Measurements from ENCODE around the gene SIMC1.
"Not testable (repeated sequence)": the region's sequence is repeated elsewhere in the genome, so short reads cannot be mapped to it uniquely, and the experiment has no call there.

SIMC1 gene

DNA sequence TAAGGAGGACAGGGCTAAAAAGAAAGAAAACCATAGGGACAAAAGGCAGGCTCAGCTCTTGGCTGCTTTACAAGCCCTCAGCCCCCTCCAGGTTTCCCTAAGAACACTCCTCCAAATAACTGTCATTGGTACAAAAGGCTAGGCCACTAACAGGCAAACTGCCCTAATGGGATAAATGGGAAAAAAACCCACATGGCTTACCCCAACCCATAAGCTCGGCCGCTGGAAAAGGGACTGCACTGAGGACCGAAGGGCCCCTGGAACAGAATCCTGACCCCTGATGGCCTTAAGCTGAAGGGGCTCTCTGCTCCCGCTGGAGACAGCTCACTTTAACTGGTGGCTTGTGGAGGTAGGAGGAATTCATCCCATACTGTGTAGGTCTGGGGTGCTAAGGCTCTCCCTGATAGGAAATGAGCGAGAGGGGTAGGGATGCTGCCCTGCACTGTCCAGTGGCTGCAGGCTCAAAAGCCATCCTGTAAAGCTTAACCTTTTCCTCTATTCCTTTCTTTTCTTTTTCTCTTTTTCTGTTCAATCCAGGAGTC is 21.0 kb upstream of the SIMC1 start:
- not testable (repeated sequence) for H3K27me3 ChIP-seq (ENCODE audit: insufficient read depth, low read depth, severe bottlenecking); H3K9me3 ChIP-seq (ENCODE audit: severe bottlenecking); H3K4me3 ChIP-seq (ENCODE audit: low read depth, low read length); H3K27ac ChIP-seq; DNase-seq; H3K36me3 ChIP-seq

DNA sequence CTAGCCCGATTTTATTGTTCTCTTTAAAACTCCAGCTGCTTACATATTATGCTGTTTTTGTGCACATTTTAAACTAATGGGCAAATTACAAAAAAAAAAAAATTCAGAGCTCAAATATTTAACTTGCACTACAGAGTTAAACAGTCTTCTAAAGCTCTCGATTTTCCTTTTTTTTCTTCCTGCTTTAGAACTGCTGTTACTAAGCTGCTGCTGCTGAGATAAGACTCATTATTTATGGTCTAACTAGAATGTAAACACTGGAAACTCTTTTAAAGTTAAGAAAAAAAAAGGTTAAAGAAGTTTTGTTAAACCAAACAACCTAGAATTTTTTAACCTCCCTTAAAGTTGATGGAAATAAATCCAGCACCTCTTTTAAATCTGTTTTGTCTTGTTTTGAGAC is 20.5 kb upstream of the SIMC1 start:
- H3K9me3 ChIP-seq (ENCODE audit: severe bottlenecking), result not testable (repeated sequence)

DNA sequence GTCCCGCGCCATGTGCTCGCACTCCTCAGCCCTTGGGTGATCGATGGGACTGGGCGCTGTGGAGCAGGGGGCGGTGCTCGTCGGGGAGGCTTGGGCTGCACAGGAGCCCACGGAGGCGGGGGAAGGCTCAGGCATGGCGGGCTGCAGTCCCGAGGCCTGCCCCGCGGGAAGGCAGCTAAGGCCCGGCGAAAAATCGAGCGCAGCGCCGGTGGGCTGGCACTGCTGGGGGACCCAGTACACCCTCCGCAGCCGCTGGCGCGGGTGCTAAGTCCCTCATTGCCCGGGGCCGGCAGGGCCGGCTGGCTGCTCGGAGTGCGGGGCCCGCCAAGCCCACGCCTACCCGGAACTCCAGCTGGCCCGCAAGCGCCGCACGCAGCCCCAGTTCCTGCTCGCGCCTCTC is 16.2 kb upstream of the SIMC1 start:
- not testable (repeated sequence) for H3K4me3 ChIP-seq (ENCODE audit: low read depth, low read length); H3K36me3 ChIP-seq; H3K27ac ChIP-seq; DNase-seq; H3K27me3 ChIP-seq (ENCODE audit: insufficient read depth, low read depth, severe bottlenecking); H3K9me3 ChIP-seq (ENCODE audit: severe bottlenecking)

More for the DNA sequence above, 20.5 kb upstream of the SIMC1 start:
- H3K27me3 ChIP-seq (ENCODE audit: insufficient read depth, low read depth, severe bottlenecking); H3K27ac ChIP-seq; H3K4me3 ChIP-seq (ENCODE audit: low read depth, low read length); DNase-seq; H3K36me3 ChIP-seq: not testable (repeated sequence)

DNA sequence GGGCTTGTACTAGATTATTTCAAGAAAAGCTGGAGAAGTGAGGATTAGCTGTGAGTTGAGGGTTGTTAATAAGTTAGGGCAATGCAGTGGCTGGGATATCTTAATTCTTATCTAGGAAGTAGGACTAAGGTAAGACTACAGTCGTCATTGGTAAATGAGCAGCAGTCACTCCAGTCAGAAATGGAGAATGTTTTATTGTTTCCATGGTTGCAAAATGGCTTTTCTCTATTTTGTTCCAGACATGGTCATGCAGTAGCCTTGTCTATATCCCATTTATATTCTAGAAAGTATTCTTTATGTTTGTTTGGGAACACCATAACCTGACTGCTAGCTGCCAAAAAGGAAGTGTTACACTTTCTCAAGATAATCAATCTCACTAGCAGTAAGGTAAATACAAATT is 9.9 kb upstream of the SIMC1 start:
- DNase-seq; H3K27me3 ChIP-seq (ENCODE audit: insufficient read depth, low read depth, severe bottlenecking); H3K27ac ChIP-seq; H3K9me3 ChIP-seq (ENCODE audit: severe bottlenecking); H3K4me3 ChIP-seq (ENCODE audit: low read depth, low read length); H3K36me3 ChIP-seq: not testable (repeated sequence)

DNA sequence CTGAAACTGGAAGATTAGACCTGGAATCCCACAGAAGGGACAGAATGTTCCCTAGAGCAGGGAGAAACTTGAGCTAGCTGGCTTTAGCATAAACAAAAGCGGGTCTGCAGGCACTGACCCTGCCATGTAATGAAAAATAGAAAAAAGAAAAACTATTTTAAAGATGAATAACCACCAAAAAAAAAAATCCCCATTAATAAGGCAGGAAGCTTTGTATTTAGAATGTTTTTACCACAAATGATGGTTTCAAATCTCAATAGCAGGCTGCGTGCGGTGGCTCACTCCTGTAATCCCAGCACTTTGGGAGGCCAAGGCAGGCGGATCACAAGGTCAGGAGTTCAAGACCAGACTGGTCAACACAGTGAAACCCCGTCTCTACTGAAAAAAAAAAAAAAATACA is 5.0 kb upstream of the SIMC1 start:
- not testable (repeated sequence) for H3K27ac ChIP-seq; H3K9me3 ChIP-seq (ENCODE audit: severe bottlenecking); DNase-seq; H3K4me3 ChIP-seq (ENCODE audit: low read depth, low read length); H3K36me3 ChIP-seq; H3K27me3 ChIP-seq (ENCODE audit: insufficient read depth, low read depth, severe bottlenecking)

DNA sequence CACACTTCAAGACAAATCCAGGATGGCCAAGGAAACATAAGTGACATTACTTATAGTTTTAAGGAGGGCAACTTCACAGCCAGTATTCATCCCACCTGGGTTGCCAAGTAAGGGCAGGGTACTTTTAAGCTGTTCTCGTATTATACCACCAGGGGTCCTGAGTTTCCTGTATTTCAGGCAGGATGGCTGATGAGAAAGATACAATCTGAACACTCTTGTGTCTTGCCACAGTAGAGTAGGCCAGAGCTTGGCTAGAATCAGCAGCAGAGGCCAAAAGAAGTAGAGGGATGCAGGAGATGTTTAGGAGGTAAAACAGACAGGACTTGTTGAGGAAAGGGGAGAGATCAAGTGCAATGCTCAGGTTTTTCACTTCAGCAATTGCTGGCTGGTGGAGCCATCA is 3.1 kb upstream of the SIMC1 start:
- H3K27me3 ChIP-seq (ENCODE audit: insufficient read depth, low read depth, severe bottlenecking); H3K36me3 ChIP-seq; H3K9me3 ChIP-seq (ENCODE audit: severe bottlenecking); H3K4me3 ChIP-seq (ENCODE audit: low read depth, low read length); H3K27ac ChIP-seq: not testable (repeated sequence)
- TF ChIP-seq, protein P1, sequence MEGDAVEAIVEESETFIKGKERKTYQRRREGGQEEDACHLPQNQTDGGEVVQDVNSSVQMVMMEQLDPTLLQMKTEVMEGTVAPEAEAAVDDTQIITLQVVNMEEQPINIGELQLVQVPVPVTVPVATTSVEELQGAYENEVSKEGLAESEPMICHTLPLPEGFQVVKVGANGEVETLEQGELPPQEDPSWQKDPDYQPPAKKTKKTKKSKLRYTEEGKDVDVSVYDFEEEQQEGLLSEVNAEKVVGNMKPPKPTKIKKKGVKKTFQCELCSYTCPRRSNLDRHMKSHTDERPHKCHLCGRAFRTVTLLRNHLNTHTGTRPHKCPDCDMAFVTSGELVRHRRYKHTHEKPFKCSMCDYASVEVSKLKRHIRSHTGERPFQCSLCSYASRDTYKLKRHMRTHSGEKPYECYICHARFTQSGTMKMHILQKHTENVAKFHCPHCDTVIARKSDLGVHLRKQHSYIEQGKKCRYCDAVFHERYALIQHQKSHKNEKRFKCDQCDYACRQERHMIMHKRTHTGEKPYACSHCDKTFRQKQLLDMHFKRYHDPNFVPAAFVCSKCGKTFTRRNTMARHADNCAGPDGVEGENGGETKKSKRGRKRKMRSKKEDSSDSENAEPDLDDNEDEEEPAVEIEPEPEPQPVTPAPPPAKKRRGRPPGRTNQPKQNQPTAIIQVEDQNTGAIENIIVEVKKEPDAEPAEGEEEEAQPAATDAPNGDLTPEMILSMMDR (IDR thresholded peaks at IDR 0.05; ENCODE audit: low read depth, low read length), result peak; percentile 32; the same call in 1 of the 2 replicates
- peak; percentile 35 for DNase-seq

DNA sequence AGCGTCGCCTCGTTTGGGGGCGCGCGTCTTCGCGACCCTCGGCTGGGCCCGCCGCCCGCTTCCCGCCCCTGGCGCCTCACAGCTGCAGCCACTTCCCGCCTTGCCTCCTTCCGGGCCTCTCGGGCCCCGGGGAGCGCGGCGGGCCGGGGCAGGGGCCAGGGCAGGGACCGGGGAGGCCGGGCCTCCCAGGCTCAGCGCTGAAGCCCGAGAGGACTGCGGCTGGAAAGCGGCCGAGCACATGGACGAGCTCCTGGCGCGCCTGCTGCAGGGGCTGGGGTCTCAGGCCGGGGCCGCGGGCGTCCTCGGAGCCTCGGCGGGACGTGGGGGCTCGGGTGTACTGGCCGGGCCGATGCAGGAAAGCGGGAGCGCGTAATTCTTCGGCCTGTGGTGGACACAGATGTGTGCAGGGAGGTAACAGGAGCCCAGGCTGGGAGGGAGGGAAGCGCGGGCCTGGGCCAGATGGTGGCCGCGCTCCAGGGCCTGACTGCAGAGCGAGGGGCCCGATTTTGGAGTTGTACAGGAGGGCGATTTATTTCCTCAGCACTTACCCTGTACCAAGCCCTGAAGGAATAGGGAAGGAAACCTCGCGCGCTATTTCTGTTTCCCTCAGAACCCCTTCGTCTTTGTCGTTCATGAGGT is 540 bp downstream of the SIMC1 start:
- not testable (repeated sequence) for H3K36me3 ChIP-seq; H3K27ac ChIP-seq; H3K4me3 ChIP-seq (ENCODE audit: low read depth, low read length); DNase-seq; H3K9me3 ChIP-seq (ENCODE audit: severe bottlenecking); H3K27me3 ChIP-seq (ENCODE audit: insufficient read depth, low read depth, severe bottlenecking)

DNA sequence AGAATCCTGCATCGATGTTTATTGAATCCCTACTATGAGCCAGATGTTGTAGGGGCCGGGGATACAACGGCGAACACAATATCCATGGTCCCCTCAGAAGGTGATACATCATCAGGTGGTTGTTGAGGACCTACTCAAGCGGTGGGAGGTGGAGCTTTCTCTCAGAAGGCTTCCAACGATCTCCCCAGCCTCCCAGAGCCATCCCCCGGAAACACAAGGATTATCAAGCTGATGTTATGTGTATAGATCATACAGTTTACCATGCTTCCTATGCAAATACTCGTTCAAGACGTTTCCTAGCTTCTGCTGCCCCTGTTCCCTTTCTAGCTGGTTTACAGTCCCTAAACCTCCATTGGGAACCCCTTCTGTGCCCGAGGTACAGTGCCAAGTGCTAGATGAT is 1.1 kb downstream of the SIMC1 start:
- not testable (repeated sequence) for H3K9me3 ChIP-seq (ENCODE audit: severe bottlenecking); H3K4me3 ChIP-seq (ENCODE audit: low read depth, low read length); H3K27me3 ChIP-seq (ENCODE audit: insufficient read depth, low read depth, severe bottlenecking); H3K27ac ChIP-seq; DNase-seq; H3K36me3 ChIP-seq

DNA sequence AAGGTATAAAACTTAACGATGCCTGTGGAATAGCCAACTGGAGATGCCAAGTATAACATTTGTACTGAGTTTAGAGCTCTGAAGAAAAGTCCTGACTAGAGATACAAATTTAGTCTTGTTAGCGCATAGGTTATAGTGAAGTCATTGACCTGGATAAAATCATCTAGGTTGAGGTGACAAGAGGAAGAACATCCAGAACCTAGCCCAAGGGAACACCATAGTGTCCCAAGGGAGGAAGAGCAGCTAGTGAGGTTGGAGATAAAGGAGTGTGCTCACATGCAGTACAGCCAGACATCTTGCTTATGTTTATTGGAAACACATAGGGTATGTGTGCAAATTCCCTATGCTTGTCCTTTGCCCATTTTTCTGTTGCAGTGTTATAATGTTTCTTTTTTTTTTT is 6.1 kb downstream of the SIMC1 start:
- H3K9me3 ChIP-seq (ENCODE audit: severe bottlenecking); H3K4me3 ChIP-seq (ENCODE audit: low read depth, low read length); H3K27ac ChIP-seq; DNase-seq; H3K27me3 ChIP-seq (ENCODE audit: insufficient read depth, low read depth, severe bottlenecking); H3K36me3 ChIP-seq: not testable (repeated sequence)

DNA sequence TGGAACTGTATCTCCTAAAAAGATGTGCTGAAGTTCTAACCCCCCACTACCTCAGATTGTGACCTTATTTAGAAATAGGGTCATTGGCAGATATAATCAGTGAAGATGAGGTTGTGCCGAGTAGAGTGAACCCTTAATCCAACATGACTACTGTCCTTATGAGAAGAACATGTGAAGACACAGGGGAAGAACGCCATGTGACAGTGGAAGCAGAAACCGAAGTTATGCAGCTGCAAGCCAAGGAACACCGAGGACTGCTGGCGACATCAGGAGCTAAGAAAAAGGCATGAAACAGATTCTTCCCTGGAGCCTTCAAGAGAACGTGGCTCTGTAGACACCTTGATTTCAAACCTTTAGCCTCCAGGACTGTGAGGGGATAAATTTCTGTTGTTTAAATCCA is 6.8 kb downstream of the SIMC1 start:
- H3K9me3 ChIP-seq (ENCODE audit: severe bottlenecking); H3K4me3 ChIP-seq (ENCODE audit: low read depth, low read length); H3K27ac ChIP-seq; H3K36me3 ChIP-seq; H3K27me3 ChIP-seq (ENCODE audit: insufficient read depth, low read depth, severe bottlenecking); DNase-seq: not testable (repeated sequence)

DNA sequence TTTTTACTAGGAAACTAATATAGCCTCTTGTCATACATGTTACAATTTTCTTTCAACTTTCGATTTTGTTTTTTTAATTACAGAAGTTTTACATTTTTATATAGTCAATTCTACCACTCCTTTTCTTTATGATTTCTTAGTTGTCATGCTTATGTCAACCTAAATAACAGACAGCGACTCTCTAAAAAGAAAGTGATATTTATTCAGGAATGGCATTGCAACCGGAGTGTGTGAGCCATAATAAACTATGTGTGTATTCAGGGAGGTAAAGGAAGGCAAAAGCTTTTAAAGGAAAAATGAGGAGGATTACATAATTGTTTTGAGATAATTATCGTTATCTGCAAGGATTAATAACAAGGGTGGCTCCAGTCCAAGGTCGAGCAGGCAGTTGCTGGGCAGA is 7.3 kb downstream of the SIMC1 start:
- not testable (repeated sequence) for H3K27ac ChIP-seq; DNase-seq; H3K27me3 ChIP-seq (ENCODE audit: insufficient read depth, low read depth, severe bottlenecking); H3K4me3 ChIP-seq (ENCODE audit: low read depth, low read length); H3K9me3 ChIP-seq (ENCODE audit: severe bottlenecking); H3K36me3 ChIP-seq

DNA sequence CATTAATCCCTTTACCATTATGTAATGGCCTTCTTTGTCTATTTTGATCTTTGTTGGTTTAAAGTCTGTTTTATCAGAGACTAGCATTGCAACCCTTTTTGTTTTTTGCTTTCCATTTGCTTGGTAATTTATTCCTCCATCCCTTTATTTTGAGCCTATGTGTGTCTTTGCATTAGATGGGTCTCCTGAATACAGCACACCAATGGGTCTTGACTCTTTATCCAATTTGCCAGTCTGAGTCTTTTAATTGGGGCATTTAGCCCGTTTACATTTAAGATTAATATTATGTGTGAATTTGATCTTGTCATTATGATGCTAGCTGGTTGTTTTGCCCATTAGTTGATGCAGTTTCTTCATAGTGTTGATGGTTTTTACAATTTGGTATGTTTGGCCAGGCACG is 12.5 kb downstream of the SIMC1 start:
- H3K36me3 ChIP-seq; H3K4me3 ChIP-seq (ENCODE audit: low read depth, low read length); DNase-seq; H3K27me3 ChIP-seq (ENCODE audit: insufficient read depth, low read depth, severe bottlenecking); H3K27ac ChIP-seq; H3K9me3 ChIP-seq (ENCODE audit: severe bottlenecking): not testable (repeated sequence)

DNA sequence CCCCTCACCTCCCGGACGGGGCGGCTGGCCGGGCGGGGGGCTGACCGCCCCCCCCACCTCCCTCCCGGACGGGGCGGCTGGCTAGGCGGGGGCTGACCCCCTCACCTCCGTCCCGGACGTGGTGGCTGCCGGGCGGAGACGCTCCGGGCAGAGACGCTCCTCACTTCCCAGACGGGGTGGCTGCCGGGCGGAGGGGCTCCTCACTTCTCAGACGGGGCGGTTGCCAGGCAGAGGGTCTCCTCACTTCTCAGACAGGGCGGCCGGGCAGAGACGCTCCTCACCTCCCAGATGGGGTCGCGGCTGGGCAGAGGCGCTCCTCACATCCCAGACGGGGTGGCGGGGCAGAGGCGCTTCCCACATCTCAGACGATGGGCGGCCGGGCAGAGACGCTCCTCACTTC is 13.9 kb downstream of the SIMC1 start:
- H3K27me3 ChIP-seq (ENCODE audit: insufficient read depth, low read depth, severe bottlenecking); H3K36me3 ChIP-seq; H3K27ac ChIP-seq; DNase-seq; H3K9me3 ChIP-seq (ENCODE audit: severe bottlenecking); H3K4me3 ChIP-seq (ENCODE audit: low read depth, low read length): not testable (repeated sequence)

DNA sequence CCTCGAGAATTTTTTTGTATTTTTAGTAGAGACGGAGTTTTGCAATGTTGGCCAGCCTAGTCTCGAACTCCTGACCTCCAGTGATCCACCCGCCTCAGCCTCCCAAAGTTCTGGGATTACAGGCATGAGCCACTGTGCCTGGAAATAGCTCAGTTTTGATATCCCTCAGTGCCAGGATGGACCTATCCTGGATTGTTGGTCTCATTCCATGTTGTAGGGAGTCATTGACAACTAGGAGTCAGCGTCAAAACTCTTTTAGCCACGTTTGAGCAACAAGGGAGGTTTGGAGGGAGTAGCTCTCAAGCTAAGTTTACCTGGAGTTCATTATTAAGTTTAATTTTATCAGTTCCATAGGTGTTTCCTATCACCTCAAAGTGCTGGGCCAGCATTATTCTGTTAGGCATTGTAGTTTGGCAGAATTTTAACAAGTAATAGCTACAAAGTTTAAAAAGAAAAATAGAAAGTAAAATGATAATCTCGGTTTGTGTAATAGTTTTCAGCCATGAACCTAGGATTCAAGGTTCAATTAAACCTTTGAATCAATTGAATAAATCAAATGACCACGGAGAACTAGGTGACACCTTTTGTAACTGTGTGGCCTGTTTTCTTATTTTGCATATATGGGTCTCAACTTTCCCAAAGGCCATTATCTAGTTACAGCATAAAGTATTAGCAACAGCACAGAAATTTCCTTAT is 15.3 kb downstream of the SIMC1 start:
- H3K36me3 ChIP-seq; H3K4me3 ChIP-seq (ENCODE audit: low read depth, low read length); H3K27me3 ChIP-seq (ENCODE audit: insufficient read depth, low read depth, severe bottlenecking); H3K9me3 ChIP-seq (ENCODE audit: severe bottlenecking); DNase-seq; H3K27ac ChIP-seq: not testable (repeated sequence)
